Erythroblast (primary cell): ENCODE measurements around the gene RBKS.

Experiments
- GATA1 ChIP-seq: IDR thresholded peaks from 2 replicates; pipeline ENCODE4 v1.6.1; 2011; ENCODE audit warnings: low read depth, mild to moderate bottlenecking, control low read depth, low read length, moderate library complexity
- POLR2A ChIP-seq: IDR thresholded peaks from 2 replicates; pipeline ENCODE4 v1.6.1; 2011; ENCODE audit warnings: mild to moderate bottlenecking, low read length

- TF ChIP-seq POLR2A, result no peak
- no peak for TF ChIP-seq GATA1
Measured at GRCh38 chr2:27808984-27809383, 81.2 kb downstream of the RBKS start.
